ENCODE results near the gene TMEM53.

The TMEM53 gene

DNA sequence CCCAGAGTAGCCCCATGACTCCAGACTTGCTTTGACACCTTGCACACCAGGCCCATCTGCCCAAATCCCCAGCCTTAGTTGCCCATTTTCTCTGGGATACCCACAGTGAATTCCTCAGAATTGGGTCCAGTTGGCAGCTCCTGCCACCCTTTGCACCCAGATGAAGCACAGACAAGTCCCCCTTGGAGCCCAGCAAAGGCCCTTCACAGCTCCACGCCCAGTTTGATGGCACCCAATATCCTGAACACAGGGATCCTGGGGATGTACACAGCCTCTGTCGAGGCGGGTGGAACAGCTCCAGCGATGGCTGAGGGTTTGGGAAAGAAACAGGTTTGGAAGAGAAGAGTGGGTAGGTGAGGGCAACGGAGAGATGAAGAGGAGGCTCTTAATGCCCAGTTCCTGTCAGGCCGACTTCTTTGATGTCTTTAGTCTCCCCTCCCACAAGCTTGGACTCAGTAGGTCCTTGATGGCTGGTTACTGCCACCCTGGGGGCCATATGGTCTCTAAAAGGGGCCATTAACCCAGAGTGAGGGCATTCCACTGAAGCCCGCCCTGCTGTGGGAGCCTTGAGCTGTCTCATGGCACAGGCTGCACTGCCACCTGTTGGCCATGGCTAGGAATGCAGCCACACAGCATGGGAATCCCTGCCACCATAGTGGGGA is 21.7 kb downstream of the TMEM53 start:
- peak; percentile 84 for DNase-seq (ENCODE audit: extremely low spot score)
- ChIA-PET POLR2A (interaction anchor here (1.1 to 1.8 kb wide), 2 partner anchors 11 to 167 kb away, joined by 3 to 8 read pairs; no protein-coding TSS in a partner anchor), CTCF (interaction anchor here (0.7 to 8.6 kb wide), 65 partner anchors 10 to 659 kb away, joined by 3 to 204 read pairs (median 5); partner anchors contain the start of genes ARMH1, DMAP1 and TMEM53)
- TF ChIP-seq, protein P1, sequence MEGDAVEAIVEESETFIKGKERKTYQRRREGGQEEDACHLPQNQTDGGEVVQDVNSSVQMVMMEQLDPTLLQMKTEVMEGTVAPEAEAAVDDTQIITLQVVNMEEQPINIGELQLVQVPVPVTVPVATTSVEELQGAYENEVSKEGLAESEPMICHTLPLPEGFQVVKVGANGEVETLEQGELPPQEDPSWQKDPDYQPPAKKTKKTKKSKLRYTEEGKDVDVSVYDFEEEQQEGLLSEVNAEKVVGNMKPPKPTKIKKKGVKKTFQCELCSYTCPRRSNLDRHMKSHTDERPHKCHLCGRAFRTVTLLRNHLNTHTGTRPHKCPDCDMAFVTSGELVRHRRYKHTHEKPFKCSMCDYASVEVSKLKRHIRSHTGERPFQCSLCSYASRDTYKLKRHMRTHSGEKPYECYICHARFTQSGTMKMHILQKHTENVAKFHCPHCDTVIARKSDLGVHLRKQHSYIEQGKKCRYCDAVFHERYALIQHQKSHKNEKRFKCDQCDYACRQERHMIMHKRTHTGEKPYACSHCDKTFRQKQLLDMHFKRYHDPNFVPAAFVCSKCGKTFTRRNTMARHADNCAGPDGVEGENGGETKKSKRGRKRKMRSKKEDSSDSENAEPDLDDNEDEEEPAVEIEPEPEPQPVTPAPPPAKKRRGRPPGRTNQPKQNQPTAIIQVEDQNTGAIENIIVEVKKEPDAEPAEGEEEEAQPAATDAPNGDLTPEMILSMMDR (IDR thresholded peaks at IDR 0.05; ENCODE audit: control extremely low read depth, extremely low read depth, low read depth, missing control alignments), result peak; percentile 98

DNA sequence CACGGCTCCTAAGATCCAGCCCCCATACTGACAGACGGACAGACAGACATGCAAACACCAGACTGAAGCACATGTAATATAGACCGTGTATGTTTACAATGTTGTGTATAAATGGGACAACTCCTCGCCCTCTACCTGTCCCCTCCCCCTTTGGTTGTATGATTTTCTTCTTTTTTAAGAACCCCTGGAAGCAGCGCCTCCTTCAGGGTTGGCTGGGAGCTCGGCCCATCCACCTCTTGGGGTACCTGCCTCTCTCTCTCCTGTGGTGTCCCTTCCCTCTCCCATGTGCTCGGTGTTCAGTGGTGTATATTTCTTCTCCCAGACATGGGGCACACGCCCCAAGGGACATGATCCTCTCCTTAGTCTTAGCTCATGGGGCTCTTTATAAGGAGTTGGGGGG is 23.2 kb downstream of the TMEM53 start:
- ChIA-PET POLR2A (interaction anchor here (0.6 to 1.8 kb wide), 5 partner anchors 9 to 620 kb away, joined by 3 to 8 read pairs (median 3); no protein-coding TSS in a partner anchor), CTCF (interaction anchor here (1.2 to 8.6 kb wide), 11 partner anchors 12 to 434 kb away, joined by 3 to 204 read pairs (median 25); partner anchors contain the start of genes ARMH1 and TMEM53)
- TF ChIP-seq, protein P1 (IDR thresholded peaks at IDR 0.05; ENCODE audit: control extremely low read depth, extremely low read depth, low read depth, missing control alignments), result no peak
- DNase-seq (ENCODE audit: extremely low spot score), result no peak

- DNase-seq (ENCODE audit: extremely low spot score), result no peak
- ChIA-PET CTCF (interaction anchor here (3.4 to 8.6 kb wide), 6 partner anchors 13 to 433 kb away, joined by 23 to 204 read pairs (median 64); partner anchors contain the start of genes ARMH1 and TMEM53), POLR2A (interaction anchor here (0.6 to 1.1 kb wide), 3 partner anchors 15 to 620 kb away, joined by 3 to 5 read pairs (median 3); no protein-coding TSS in a partner anchor)
- TF ChIP-seq, protein P1 (IDR thresholded peaks at IDR 0.05; ENCODE audit: control extremely low read depth, extremely low read depth, low read depth, missing control alignments), result no peak
These were observed 24.0 kb downstream of the TMEM53 start for GRCh38 chr1:44650159-44650831.

GRCh38 chr1:44649788-44650158 is 24.5 kb downstream of the TMEM53 start:
- DNase-seq (ENCODE audit: extremely low spot score), result no peak
- TF ChIP-seq, protein P1 (IDR thresholded peaks at IDR 0.05; ENCODE audit: control extremely low read depth, extremely low read depth, low read depth, missing control alignments), result no peak
- ChIA-PET CTCF (interaction anchor here (4.0 to 8.6 kb wide), 4 partner anchors 13 to 432 kb away, joined by 23 to 204 read pairs (median 48); partner anchors contain the start of genes ARMH1 and TMEM53), POLR2A (no interaction called here)

DNA sequence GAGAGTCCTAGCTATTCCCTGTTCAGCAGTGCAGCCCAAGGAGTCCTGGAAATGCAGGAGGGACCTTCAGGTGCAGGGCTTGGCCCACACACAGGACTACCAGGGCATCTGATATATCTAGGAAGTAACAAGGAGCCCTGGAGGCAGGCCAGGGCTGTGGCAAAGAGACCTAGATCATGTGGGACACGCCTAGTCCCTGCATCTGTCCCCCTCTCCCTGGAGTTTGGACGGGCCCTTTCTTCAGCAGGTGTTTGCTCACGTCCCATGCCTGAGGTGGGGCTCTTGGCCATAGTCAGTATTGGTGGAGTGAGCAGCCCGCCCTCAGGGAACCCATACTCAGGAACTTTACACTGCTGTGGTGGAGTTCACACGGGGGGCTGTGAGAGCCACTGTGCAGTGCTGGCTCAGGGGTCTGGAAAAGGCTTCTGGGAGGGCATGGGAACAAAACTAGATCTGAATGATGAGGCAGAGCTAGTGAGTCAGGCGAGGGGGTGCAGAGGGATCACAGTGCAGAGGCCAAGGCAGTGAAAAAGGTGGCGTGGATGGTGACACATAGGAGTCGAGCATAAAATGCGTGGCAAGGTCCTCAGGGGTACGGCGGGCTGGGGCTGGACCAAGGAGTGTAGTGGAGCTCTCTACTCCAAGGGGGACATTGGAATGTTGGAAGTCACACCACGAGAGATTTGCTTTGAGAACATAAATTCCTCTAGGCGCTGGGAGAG is 25.6 kb downstream of the TMEM53 start:
- CTCF ChIA-PET, result interaction anchor here (1.0 to 8.6 kb wide), 2 partner anchors 11 to 76 kb away, joined by 3 to 204 read pairs; no protein-coding TSS in a partner anchor
- DNase-seq (ENCODE audit: extremely low spot score), result no peak
- POLR2A ChIA-PET, result no interaction called here
- TF ChIP-seq, protein P1 (IDR thresholded peaks at IDR 0.05; ENCODE audit: control extremely low read depth, extremely low read depth, low read depth, missing control alignments), result no peak

- TF ChIP-seq, protein P1 (IDR thresholded peaks at IDR 0.05; ENCODE audit: control extremely low read depth, extremely low read depth, low read depth, missing control alignments), result no peak
- ChIA-PET CTCF (interaction anchor here (1.0 to 8.6 kb wide), 3 partner anchors 11 to 86 kb away, joined by 3 to 204 read pairs (median 3); no protein-coding TSS in a partner anchor), POLR2A (no interaction called here)
- DNase-seq (ENCODE audit: extremely low spot score), result no peak
These were observed 26.4 kb downstream of the TMEM53 start for GRCh38 chr1:44647896-44648295.
